ENCODE measurements around the gene BCL2L15.

BCL2L15 gene

DNA sequence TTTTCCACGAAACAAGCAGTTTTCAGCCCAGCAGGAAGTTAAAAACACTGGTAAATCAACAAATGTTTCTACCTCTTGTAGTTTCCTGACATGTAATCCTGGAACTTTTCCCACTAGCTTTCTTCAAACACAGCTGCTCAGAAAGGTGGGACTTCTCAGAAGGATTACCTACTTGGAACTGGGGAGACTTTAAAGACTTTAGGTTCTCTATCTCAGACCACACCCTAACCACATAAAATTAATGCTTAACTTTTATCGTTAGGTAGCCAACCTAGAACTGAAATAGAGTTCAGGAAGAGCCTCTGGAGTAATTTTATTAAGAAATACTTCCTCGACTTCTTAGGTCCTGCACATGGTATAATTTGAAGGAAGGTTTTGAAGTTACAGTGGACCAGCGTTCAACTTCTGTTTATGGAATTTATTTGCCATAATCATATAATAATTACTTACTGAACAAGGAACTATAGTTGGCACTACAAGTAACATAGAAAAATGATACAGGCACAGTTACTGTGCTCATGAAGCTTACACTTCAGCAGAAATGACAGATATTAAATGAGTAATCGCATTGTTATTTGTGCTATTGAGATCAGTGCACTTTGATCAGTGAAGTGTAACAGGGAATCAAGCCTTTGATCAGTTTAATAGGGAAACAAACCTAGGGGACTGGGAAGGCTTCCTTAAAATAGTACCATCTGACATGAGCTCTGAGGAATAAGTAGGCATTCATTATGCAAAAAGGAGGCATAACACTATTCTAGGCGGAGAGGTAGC is at the start of gene BCL2L15:
Gene BCL2L15 (minus strand): TSS at position 180 of the 774 bp plus-strand sequence. CDS start 206 bp downstream, outside the sequence.
- TF ChIP-seq, protein P1, sequence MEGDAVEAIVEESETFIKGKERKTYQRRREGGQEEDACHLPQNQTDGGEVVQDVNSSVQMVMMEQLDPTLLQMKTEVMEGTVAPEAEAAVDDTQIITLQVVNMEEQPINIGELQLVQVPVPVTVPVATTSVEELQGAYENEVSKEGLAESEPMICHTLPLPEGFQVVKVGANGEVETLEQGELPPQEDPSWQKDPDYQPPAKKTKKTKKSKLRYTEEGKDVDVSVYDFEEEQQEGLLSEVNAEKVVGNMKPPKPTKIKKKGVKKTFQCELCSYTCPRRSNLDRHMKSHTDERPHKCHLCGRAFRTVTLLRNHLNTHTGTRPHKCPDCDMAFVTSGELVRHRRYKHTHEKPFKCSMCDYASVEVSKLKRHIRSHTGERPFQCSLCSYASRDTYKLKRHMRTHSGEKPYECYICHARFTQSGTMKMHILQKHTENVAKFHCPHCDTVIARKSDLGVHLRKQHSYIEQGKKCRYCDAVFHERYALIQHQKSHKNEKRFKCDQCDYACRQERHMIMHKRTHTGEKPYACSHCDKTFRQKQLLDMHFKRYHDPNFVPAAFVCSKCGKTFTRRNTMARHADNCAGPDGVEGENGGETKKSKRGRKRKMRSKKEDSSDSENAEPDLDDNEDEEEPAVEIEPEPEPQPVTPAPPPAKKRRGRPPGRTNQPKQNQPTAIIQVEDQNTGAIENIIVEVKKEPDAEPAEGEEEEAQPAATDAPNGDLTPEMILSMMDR (IDR thresholded peaks at IDR 0.05) = no peak
- H3K27ac ChIP-seq = peak within 1 kb of the TSS; percentile 83
- no peaks in the 10 kb centered on the region for H3K27me3 ChIP-seq
- H3K4me1 ChIP-seq (ENCODE audit: control insufficient read depth in 1 of 2, insufficient read depth in 1 of 2, low read depth in 1 of 2, low read length in 1 of 2) = peaks cover 49 to 74% of the 10 kb centered on the region in 2 experiments
- no peaks in the 10 kb centered on the region for H3K9me3 ChIP-seq
- no peaks in the 10 kb centered on the region for H3K36me3 ChIP-seq
- peak within 1 kb of the TSS; percentile 6 to 44 for H3K4me3 ChIP-seq (ENCODE audit: low read depth in 1 of 2, low read length in 1 of 2)

DNA sequence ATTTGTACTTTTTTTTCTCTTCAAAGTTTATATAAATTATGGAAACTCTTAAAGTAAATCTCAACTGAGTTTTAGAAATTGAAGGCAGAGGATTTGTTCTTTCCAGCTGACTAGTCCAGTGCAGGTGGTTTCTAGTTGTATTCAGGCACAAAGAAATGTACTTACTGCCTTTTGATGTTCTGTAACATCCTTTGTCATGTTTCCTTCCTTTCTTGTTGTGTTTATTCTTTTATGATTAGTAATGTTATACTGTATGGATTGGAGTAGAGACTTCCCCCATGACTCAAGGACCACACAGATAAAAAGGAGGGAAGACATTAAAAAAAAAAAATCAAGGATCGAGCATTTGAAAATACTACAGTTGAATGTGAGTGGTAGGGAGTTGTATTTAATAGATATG is 49.8 kb upstream of the BCL2L15 start:
- Histone ChIP-seq H3K36me3 (peaks cover 19% of the 10 kb centered on the region), H3K4me1 (ENCODE audit: control insufficient read depth in 1 of 2, insufficient read depth in 1 of 2, low read depth in 1 of 2, low read length in 1 of 2) (peaks cover 94 to 95% of the 10 kb centered on the region in 2 experiments), H3K27me3 (no peaks in the 10 kb centered on the region), H3K9me3 (no peaks in the 10 kb centered on the region), H3K27ac (peak overlapping the region; percentile 58), H3K4me3 (ENCODE audit: low read depth in 1 of 2, low read length in 1 of 2) (no peak overlapping the region)
- TF ChIP-seq, protein P1 (IDR thresholded peaks at IDR 0.05) = no peak

DNA sequence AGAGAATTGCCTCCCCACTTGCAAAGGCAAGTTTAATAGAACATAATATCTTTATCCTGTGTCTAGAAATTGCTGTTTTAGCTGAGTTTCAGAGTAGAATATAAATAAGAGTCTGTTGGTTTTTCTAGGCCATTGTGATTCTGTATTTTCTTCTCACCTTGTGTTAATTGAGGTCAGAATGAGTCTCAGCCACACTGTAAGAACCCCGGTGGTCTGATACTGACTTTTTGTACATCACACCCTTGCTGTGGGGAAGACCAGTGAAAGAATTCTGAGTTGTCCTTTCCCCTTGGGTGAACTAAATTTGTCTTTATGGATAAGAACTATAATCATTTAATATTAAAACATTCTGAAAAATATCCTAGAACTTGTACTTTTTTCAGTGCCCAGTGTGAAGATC is 48.6 kb upstream of the BCL2L15 start:
- Histone ChIP-seq H3K9me3 (no peaks in the 10 kb centered on the region), H3K4me3 (ENCODE audit: low read depth in 1 of 2, low read length in 1 of 2) (no peak overlapping the region), H3K27ac (peak overlapping the region; percentile 46), H3K27me3 (no peaks in the 10 kb centered on the region), H3K36me3 (peaks cover 7% of the 10 kb centered on the region), H3K4me1 (ENCODE audit: control insufficient read depth in 1 of 2, insufficient read depth in 1 of 2, low read depth in 1 of 2, low read length in 1 of 2) (peaks cover 96 to 99% of the 10 kb centered on the region in 2 experiments)
- TF ChIP-seq, protein P1 (IDR thresholded peaks at IDR 0.05) = no peak

DNA sequence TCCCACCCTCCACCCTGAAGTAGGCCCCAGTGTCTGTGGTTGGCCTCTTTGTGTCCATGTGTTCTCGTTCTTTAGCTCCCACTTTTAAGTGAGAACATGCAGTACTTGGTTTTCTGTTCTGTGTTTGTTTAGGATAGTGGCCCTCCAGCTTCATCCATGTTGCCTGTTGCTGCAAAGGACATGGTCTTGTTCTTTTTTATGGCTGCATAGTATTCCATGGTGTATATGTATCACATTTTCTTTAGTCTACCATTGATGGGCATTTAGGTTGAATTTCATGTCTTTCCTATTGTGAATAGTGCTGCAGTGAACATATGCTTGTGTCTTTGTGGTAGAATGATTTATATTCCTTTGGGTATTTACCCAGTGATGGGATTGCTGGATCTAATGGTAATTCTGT is 47.8 kb upstream of the BCL2L15 start:
- Histone ChIP-seq H3K4me3 (ENCODE audit: low read depth in 1 of 2, low read length in 1 of 2) (no peak overlapping the region), H3K9me3 (no peaks in the 10 kb centered on the region), H3K27me3 (no peaks in the 10 kb centered on the region), H3K36me3 (no peaks in the 10 kb centered on the region), H3K4me1 (ENCODE audit: control insufficient read depth in 1 of 2, insufficient read depth in 1 of 2, low read depth in 1 of 2, low read length in 1 of 2) (peaks cover 95 to 99% of the 10 kb centered on the region in 2 experiments), H3K27ac (peak overlapping the region; percentile 95)
- TF ChIP-seq, protein P1 (IDR thresholded peaks at IDR 0.05) = no peak

DNA sequence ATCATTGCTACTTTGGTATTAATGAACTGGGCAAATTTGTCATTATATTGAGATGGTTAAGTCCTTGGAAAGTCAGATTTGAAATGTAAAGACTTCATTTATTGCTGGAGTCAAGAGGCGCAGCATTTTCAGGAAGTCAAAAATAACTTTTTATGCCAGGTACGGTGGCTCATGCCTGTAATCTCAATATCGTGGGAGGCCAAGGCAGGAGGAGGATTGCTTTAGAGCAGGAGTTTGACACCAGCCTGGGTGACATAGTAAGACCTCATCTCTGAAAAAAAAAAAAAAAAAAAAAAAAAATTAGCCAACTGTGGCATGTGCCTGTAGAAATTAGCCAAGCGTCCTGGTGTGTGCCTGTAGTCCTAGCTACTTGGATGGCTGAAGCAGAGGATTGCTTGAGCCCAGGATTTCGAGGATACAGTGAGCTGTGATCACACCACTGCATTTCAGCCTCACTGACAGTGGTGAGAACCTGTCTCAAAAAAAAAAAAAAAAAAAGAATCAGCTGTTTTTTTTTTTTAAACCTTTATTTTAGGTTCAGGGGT is 47.2 kb upstream of the BCL2L15 start:
- H3K27me3 ChIP-seq = no peaks in the 10 kb centered on the region
- H3K27ac ChIP-seq = peak overlapping the region; percentile 95
- H3K4me1 ChIP-seq (ENCODE audit: control insufficient read depth in 1 of 2, insufficient read depth in 1 of 2, low read depth in 1 of 2, low read length in 1 of 2) = peaks cover 89 to 94% of the 10 kb centered on the region in 2 experiments
- H3K4me3 ChIP-seq (ENCODE audit: low read depth in 1 of 2, low read length in 1 of 2) = no peak overlapping the region
- H3K9me3 ChIP-seq = no peaks in the 10 kb centered on the region
- no peaks in the 10 kb centered on the region for H3K36me3 ChIP-seq
- TF ChIP-seq, protein P1 (IDR thresholded peaks at IDR 0.05) = no peak

Data from neutrophil (primary cell).